GM18870 (cell line): Measurements from ENCODE around the gene FADS1.

Experiments used
- ATAC-seq: cut with Tn5 transposase; IDR thresholded peaks from one replicate; pipeline ENCODE4 v1.9.1; 2021; ENCODE audit warnings: moderate library complexity; ENCODE audit not compliant: unreplicated experiment

The FADS1 gene

DNA sequence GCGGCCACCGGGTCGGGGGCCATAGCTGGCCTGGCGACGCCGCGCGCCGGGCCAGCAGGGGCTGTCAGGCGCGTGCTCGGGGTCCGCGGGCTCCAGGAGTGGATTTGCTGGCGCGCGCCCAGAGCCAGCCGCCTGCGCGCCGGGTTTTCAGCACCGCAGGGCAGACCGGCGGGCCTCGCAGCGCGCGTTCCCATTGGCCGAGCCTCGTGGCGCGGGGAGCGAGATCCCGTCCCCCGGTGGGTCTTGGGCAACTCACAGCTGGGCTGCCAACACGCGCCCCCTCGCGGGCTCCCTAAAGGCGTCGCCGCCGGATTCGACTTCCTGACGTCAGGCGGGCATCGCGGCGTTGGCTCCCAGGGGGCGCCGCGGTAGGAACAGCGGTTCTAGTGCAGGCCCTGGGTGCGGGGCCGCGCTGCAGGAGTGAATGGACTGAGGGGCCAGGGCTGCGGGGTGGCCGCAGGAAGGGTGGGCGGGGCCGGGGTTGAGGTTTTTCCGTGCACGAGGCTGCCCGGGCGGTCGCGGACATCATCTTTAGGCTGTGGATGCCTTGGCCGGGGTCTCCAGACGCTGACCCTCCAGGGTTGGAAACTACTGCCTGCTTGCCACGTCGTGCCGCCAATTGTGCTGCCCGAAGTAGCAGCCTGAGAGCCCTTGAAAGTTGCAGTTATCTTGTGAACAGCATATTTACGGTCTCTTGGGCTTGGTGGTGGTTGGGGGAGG lies at the start of gene FADS1:
Gene FADS1 (minus strand): TSS at position 268 of the 720 bp plus-strand sequence. CDS start 74 bp downstream, at position 194.
- no peak for ATAC-seq

DNA sequence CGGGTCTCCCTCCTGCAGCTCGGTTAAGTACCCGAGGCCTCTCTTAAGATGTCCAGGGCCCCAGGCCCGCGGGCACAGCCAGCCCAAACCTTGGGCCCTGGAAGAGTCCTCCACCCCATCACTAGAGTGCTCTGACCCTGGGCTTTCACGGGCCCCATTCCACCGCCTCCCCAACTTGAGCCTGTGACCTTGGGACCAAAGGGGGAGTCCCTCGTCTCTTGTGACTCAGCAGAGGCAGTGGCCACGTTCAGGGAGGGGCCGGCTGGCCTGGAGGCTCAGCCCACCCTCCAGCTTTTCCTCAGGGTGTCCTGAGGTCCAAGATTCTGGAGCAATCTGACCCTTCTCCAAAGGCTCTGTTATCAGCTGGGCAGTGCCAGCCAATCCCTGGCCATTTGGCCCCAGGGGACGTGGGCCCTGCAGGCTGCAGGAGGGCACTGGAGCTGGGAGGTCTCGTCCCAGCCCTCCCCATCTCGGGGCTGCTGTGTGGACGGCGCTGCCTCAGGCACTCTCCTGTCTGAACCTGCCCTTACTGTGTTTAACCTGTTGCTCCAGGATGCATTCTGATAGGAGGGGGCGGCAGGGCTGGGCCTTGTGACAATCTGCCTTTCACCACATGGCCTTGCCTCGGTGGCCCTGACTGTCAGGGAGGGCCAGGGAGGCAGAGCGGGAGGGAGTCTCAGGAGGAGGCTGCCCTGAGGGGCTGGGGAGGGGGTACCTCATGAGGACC lies 49.6 kb upstream of the FADS1 start:
- no peak for ATAC-seq

DNA sequence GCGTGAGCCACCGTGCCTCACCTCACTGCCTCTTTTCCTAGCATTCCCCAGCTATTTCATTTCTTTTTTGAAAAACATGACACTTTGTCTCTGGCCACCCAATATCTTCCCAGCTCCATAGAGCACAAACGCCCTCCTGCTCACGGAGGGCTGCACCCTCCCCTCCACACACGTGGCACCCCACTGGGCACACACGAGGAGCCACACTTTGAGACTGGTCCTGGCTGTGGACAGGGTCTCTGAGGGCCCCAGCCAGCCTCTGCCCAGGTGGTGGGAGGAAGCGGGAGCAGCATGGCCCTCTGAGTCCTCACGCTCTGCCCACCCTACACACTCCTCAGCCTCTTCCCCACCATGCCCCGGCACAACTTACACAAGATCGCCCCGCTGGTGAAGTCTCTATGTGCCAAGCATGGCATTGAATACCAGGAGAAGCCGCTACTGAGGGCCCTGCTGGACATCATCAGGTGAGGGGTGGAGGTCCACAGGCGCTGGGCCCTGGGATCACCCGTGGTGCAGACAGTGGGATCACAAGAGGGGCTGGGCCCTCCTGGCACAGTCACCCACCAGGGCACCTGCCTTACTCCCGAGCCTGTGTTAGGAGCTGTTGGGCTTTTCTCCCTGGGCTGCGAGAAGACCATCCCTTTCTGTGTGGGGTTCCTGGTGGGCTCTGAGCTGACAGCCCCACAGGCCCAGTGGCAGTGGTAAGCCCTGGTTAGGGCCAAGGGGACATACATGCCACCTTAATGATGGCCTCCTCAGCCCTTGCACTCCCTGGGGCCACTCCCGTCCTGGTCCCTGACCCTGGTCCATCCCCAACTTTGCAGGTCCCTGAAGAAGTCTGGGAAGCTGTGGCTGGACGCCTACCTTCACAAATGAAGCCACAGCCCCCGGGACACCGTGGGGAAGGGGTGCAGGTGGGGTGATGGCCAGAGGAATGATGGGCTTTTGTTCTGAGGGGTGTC lies 48.3 kb upstream of the FADS1 start:
- no peak for ATAC-seq

DNA sequence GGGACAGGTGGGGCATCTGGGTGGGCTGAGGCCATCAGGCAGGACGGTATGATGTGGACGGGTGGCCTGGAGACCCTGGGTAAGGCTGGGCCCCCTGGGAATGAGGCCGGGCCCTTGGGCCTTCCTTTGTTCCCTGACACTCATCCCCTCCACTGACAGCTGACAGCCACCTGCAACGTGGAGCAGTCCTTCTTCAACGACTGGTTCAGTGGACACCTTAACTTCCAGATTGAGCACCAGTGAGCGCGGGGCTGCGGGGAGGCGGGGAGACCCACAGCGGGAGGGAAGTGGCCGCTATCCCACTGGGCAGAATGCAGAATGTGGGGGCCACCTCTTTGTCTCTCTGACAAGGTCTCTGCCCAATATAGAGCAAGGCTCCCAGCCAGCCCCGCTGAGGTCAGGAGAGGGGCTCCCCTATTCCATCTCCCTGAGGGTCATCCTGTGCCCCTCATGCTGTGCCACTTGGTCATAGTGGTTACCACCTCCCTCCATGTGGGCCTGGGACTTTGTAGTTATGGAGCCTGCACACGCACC lies 46.8 kb upstream of the FADS1 start:
- ATAC-seq = no peak

DNA sequence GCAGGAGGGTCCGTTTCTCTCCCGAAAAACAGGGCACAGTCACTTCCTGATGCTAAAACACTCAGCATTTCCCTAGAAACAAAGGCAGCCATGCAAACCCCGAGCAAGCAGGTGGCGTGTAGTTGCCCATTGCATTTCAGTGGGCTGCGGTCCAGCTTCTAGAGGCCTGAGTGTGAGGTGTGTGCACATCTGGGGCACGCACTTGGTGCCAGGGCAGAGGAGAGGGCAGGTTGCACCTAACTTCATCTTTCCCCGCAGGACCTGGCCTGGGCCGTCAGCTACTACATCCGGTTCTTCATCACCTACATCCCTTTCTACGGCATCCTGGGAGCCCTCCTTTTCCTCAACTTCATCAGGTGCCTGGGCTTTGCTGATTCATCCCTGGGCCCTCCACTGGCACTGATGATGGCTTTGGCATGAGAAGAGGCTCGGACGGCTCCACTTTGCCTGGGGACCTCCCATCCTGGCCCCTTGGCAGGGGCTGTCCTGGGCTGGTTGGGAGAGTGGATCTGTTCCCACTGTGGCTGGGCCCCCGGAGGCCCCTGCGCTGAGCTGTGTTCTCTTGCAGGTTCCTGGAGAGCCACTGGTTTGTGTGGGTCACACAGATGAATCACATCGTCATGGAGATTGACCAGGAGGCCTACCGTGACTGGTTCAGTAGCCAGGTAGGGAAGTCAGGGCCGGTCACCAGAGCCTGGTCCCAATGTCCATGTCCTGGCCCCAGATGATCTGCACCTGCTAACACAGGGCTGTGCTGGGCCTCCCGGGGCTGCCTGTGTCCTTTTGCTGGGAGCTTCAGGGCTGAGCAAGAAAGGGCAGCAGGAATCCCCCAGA lies 46.1 kb upstream of the FADS1 start:
- no peak for ATAC-seq

DNA sequence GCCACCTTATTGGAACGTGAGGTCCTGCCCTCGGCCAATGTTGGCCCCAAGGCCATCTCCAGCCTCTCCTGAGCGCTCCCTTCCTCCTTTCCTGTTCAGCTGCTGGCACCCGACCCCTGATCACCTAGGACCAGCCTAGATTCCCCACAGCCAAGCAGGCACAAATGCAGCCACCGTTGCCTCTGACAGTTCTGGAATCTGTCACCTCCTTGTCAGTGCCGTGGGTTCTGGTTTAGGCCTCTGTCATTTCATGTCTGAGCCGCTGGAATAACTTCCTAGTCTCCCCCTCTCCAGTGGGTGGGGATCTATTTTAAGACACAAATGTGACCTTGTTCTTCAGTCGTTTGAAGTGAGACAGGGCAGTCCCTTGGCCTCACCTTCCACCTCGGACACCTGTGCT lies 44.8 kb upstream of the FADS1 start:
- ATAC-seq = no peak

DNA sequence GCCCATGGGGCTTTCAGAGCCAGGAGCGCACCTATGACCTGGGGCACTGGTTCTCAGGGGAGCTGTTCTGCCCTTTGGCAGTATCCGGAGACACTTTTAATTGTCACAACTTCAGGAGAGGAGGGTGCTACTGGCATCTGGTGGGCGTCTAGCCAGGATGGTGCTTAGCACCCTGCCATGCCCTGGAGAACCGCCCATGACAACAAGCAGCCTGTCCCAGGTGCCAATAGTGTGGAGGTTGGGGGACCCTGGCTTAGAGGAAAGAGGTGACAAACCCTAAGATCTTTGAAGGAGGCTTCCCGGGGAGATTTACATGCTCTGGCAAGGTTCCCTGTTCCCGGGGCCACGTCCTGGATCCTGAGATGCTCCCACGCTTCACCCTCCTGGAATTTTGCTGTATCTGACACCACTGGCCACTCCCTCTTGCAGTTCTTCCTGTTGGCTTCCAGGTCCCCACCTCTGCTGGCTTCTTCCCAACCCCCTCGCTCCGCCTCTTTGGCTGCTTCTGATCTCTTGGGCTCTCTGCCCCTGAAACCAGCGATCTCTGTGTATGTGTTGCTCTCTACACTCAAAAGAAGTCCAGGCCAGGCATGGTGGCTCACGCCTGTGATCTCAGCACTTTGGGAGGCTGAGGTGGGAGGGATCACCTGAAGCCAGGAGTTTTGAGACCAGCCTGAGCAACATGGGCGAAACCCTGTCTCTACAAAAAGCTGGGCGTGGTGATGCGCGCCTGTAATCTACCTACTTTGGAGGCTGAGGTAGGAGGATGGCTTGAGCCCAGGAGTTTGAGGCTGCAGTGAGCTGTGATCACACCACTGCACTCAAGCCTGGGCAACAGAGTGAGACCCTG lies 43.5 kb upstream of the FADS1 start:
- no peak for ATAC-seq

DNA sequence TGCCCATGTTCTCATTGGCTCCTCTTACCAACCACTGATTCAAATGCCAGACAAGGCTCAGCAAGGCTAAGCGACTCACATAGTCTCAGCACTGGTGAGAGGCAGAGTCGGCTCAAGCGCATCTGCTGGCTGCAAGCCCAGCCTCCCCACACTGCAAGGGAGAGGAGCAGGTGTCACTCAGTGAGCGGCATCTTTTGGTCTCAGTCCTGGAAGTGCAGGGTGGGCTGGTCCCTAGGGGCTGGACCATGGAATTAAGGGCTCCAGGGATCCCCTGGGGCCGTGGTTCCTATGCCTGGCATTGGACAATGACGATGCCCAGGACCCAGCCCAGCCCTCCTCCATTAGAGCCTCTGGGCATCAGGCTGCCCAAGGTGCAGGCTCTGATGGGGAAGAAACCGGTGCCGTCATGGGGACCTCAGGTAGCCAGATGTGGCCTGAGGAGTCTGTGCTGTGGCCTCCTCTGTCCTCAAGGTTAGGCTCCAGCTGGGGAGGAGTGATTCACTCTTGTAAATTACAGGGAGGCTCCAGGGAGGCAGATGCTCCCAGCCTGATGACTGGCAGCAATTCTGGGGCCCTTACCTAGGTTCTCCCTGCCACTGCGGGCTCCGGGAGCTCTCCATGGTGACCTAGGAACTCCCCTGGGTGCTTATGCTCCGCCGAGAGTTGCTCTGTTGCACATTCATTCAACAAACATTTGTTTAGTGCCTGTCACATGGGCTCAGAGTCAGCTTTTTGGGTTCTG lies 39.3 kb upstream of the FADS1 start:
- no peak for ATAC-seq

DNA sequence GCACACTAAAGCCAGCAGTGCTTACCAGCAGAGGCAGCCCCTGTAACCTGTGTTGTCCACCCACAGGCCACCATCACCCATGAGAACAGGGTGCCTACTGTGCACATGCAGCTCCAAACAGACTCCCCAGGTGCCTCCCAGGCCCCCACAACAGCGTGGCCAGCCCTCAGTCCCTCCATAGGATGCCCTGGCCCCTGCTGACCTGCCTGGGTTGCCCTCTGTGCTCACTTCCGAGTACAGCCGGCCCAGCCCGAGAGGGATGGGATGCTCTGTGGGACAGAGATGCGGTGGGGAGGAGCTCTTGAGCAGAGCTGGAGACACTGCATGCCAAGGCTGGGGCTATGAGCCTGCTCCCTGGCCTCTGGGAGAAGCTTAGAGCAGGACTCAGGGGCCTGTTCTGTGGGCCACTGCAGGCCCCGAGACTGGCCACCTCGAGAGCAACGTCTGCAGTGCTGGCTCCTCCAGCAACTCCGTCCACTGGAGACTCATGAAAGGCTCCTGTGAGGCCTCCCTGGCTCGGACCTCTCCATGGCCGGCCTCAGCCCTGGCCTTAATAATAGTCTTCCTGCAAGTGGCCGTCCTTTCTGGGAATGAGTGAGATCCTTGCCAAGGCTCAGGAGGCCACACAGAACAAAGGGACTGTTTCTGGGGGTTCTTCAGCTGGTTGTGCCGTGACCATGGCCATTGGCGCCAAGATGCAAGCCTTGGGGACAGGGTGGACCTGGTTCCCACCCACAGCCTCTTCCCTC lies 38.3 kb upstream of the FADS1 start:
- ATAC-seq = no peak

DNA sequence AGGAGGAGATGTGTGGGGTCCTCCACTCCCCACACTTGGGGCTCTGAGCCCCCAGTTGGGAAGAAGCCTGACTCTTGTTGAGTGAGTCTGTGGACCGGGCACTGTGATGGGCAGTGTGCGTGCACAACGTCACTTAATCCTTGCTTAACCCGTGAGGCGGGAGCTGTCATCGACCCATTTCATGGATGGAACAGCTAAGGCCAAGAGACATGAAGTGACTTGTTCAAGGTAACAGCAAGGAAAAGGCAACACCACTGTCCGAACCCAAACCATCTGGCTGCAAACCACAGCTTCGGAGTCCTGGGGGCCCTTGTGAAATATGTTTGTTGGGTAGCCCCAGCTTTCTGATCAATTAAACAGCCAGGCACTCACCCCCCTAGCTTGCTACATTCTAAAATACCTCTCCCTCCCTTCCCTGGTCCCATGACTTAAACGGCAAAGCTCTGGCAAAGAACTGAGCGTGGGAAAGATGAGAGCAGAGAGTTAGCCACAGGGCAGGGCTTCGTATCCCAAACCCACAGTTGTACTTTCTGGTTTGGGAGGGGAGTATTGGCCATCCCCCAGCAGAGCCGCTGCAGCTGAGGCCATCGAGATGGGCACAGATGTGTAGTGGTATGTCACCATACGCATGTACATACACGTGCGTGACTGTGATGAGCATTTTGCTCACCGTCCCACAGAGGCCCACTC lies 37.5 kb upstream of the FADS1 start:
- ATAC-seq = no peak

DNA sequence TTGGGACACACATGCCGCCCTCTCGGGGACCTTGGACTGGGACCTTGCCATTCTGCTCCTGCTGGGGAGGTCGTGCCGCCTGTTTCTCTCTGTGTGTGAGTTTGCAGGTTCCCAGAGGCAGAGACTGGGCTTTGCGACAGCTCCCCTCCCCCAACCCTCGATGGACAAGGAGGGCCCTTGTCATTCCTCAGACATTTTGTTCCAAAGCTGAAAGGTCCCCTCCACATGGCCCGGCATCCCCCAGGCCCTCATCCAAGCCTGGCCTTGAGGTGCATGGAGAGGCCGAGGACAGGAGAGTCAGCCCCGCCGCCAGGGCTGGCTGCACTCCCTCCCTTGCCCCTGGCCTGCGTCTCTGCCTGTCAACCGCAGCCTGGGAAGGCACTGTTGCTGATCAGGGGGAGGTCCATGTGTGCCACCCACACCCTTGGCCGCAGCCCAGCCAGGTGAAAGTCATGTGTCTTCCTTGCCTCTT lies 36.9 kb upstream of the FADS1 start:
- no peak for ATAC-seq

DNA sequence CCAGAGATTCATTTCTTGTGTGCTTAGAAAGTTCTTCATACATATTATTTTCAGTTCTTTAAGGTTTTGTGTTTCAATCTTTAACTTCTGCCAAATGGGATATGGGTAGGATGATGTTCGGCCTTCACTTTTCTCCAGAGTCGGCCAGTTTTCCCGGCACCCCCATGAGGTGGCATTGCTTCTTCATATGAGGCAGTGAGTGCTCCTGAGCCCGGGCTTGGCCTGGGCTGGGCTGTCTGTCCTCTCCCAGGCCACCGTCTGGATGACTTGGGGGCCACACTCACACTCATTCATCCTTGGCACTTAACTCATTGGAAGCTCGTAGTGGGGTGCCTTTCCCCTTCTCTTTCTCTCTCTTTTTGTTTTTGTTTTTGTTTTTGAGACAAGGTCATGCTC lies 35.1 kb upstream of the FADS1 start:
- ATAC-seq = no peak

DNA sequence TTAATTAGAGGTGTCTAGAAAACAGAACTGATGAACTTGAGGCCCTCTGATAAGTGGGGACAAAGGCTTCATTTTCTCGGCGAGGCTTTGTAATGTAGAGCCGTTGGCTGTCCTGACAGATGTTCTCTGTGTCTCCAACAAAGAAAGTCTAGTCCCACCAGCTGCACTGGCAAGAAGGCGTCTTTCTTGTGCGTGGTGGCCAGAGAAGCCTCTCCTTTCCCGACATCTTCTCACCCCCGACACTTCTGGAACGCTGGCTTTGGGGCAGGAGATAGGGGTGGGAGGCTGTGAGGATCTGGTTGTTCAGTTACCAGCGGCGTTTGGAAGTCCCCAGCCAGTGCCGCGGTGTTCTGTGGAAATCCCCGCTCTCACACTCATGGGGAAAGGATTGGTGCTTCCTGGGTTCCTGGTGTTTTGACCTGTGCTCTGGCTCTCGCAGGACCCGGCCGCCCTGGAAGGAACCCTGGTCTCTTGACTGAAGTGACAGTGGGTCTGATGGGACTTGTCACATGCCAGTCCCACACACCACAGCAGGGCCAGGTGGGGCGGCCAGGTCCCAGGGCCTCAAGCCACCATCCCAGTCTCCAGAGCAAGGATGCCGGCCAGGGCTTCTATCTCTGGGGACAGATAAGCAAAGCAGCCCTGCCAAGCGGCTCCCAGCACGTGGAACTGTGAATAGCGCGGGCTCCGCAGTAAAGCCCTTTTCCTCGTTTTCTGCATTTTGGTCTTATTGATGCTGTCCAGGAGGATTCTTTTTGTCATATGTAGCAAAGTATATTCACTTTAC lies 34.5 kb upstream of the FADS1 start:
- ATAC-seq = no peak

DNA sequence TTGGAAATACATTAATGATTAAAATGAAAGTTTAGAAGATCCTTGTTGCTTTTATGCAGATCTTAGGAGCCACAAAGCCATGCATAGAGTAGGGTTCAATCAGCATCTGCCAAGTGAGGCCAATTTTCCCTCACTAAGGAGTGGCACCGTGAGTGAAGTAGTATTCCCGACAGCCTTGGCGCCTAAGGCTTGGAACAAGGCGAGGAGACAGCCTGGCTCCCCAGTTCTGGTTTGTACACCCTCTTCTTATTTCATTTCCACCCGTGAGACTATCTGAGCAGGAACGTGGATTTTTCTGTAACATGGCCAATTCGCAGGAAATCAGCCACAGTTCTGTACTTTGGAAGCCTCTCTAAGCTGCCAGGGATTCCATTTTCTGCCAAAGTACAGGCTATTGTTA lies 33.9 kb upstream of the FADS1 start:
- no peak for ATAC-seq

DNA sequence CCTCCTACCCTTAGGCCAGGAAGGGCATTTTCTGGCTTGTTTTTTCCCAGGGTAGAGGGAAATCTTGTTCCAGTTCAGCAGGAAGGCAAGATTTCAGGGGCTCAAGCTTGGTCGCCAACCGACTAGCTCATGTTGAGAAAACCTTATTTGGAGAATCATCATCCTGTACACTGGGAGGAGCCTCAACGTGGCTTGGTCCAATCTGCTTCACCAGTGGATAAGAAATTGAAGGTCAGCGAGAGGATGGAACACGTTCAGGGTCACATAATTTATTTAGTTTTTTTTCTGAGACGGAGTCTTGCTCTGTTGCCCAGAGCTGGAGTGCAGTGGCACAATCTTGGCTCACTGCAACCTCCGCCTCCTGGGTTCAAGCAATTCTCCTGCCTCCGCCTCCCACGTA lies 31.8 kb upstream of the FADS1 start:
- ATAC-seq = no peak

DNA sequence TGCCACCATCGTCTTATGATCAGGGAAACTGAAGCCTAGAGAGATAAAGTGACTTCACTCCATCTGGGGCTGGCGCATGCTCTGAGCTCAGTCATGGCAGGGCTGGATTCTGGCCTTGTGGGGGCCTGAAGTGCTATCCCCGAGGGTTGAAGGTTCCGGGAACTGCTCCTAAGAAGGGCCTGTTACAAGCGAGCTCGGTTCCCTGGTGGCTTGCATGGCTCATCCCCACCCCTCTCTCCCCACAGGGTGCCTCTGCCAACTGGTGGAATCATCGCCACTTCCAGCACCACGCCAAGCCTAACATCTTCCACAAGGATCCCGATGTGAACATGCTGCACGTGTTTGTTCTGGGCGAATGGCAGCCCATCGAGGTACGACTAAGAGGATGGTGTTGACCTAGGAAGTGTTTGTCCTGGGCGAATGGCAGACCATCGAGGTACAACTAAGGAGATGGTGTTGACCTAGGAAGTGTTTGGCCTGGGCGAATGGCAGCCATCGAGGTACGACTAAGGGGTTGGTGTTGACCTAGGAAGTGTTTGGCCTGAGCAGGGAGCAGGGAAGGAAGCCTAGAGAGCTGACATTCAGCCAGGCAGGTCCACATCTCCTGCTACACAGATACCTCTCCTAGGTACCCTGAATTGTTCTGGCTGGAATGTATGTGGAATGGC lies 31.2 kb upstream of the FADS1 start:
- no peak for ATAC-seq
